ENCODE data around the gene TMEM132A.

TMEM132A gene

GRCh38 chr11:60937144-60937527, 12.9 kb downstream of the TMEM132A start:
- no peak for DNase-seq (ENCODE audit: low read depth)

DNA sequence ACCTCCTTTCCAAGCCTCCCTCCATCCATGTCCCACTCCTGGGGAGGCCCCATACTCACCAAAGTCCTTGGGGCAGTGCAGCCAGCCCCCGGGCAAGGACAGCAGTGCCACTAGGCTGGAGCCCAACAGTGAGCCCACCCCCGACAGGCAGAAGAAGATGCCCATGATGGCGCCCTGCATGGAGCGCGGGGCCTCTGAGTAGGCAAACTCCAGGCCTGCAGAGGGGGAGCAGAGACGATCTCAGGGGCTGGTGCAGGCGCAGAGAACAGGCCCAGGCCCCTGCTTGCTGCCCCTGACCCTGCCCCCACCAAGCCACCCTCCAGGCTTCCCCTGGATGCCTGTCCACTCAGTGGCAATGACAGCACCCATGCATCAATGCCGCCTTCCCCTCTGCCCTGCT, 13.6 kb downstream of the TMEM132A start:
- DNase-seq (ENCODE audit: low read depth), result no peak

DNA sequence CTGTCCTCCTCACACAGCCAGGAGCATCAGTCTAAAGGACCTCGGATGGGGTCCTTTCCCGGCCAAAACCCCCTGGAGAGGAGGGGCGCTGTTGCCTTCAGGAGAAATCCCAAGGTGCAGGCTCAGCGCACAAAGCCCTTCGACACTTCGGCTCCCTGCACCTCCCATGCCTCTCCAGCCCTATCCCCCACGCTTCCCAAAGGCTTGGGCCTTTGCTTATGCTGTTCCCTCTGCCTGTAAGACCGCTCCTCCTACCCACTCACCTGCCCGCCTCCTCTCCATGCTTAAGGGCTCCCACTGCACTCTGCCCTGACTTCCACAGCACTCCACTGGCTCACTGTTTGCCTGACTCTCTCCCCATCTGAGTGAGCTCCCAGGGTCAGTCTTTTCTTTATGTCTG, 14.2 kb downstream of the TMEM132A start:
- no peak for DNase-seq (ENCODE audit: low read depth)

DNA sequence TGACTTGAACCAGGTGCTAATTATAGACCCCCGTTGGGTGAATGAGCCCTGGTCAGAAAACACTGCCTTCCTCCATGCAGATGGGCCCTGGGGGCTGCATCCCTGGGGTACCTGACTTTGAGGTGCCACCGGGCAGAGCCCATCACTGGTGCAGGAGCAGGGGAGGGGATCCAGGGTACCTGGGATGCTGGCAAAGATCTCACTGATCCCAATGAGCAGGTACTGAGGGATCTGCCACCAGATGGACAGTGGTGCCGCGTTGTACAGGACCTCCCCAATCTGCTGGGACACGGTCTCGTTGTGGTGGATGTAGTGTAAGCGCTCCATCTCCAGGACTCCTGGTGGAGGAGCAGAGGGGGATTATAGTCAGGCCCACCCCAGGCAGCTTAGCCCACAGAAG, 15.0 kb downstream of the TMEM132A start:
- DNase-seq (ENCODE audit: low read depth), result no peak

DNA sequence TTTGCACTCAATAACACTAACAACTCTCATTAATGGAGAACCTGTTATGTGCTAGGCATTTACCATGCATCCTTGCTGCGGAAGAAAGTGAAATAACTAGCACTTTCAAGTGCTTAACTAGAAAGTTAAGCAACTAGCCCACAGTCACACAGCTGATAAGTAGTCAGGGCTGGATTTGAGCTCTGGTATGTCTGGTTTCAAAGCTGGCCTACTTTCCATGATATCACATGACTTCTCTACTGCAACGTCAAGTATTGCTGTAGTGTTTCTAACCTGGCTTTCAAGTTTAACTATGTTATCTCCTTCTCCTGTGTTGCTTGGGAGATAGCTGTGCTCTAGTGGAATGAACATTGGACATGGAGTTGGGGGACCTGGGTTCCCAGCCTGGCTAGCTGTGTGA, 15.6 kb downstream of the TMEM132A start:
- DNase-seq (ENCODE audit: low read depth), result peak; percentile 85

GRCh38 chr11:60941371-60942119, 17.3 kb downstream of the TMEM132A start:
- DNase-seq (ENCODE audit: low read depth), result no peak

- no peak for DNase-seq (ENCODE audit: low read depth)
These were observed 18.0 kb downstream of the TMEM132A start for GRCh38 chr11:60942219-60942618.

DNA sequence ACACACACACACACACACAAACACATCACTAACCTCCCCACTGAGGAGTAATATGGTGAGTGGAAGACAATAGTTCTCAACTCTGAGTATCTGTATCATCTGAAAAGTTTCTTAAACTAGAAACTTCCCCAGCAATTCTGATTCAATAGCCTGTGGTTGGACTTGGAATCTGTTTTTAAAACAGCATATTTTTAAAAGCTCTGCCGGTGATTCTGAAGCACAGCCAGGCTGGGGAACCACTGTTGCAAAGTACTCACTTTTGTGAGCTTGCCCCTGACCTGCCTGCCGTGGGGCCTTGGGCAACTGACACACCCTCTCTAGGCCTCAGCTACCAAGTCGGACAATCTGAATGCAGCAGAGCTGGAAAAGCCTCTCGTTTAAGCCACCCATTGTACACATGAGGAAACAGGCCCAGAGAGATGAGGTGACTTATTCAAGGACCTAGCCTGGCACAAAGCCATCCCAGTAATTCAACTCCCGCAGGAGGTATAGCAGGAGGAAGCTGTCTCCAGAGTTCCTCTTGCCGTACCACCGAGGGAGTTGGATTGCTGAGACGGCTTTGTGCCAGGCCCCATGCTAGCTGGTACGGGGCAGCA, 18.8 kb downstream of the TMEM132A start:
- DNase-seq (ENCODE audit: low read depth), result no peak

DNA sequence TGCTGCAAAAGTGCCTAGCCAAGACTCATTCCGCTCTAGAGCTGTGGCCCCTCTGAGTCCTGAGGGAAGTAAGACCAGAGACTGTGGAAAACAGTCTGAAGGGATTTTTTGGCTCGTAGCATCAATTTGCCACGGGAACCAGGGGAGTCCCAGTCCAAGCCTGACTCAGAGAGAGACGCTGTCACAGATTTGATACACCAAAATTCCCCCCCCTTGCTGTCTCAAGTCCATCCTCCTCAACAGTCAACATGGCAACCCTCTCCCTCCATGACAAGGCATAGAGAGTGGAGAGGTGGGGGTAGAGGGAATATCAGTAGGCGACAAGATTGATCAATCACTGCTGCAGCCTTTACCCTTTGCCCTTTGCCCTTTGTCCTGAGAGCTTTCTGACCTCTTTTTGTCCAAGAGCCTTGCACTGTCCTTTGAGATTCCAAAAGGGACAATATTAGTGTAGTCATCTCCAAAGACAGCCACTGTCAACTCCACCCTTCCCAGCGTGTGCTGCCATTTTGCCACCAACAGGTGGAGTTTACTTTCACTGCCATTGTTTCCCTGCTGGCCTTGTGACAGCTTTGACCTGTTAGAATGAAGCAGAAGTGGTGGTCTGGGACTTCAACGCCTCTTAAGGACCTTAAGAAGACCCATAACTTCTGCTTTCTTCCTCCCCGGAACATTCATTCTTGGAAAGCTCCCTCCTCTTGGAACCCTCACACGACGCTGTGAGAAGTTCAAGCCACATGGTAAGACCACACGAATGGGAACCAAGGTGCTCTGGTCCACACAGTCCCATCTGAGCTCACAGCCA, 20.4 kb downstream of the TMEM132A start:
- no peak for DNase-seq (ENCODE audit: low read depth)

GRCh38 chr11:60945295-60945667, 21.0 kb downstream of the TMEM132A start:
- no peak for DNase-seq (ENCODE audit: low read depth)

- no peak for DNase-seq (ENCODE audit: low read depth)
These were observed 22.5 kb downstream of the TMEM132A start for GRCh38 chr11:60946601-60947264.

DNA sequence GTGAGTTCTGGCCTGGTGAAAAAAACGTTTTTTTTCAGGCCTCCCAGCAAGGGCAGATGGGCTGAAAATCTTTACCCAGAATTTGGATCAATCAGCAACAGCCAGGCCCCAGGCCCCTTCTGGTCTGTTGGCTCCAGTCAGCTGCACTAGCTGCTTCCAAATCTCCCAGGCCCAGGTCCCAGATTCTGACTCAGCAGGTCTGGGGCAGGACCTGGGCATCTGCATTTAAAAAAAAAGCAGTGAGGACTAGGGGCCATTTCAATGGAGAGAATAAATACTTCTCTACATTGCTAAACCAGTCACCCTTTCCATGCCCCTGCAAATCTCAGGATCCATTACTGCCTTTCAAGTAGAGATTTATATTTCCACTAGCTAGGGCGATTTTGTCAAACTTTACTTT, 23.4 kb downstream of the TMEM132A start:
- DNase-seq (ENCODE audit: low read depth), result no peak

DNA sequence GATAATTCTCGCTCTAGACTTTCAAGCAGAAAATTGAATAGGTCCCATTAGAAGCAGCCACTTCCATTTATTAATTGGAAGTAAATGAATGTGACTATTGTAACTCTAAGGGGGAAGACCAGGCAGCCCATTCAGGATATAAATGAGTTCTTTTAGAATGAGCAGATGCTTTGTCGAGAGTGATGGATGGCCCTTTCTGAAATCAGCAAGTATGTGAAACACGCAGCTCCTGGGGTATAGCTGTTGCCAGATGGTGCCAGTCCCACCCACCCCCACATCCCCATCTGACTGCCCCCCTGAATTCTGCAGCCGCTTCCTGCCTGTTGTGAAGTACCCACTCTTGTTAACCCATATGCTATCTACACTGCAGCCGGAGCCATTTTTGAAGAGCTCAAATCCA, 24.0 kb downstream of the TMEM132A start:
- no peak for DNase-seq (ENCODE audit: low read depth)

DNA sequence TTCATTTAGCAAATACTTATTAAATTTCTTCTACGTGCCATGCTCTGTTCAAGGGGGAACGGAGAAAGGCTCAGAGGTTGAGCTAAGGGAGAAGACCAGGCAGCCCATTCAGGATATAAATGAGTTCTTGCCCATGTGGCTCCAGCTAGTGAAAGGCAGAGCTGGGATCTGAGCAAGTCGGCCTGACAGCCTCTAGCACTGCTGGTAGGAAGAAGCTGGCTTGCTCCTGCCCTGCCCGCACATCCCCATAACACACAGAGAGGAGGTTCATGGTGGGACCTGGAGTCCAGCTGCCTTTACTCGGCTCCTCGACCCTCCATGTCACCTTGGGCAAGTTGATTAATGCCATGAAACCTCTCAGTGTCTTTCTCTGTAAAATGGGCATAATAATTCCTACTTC, 25.8 kb downstream of the TMEM132A start:
- DNase-seq (ENCODE audit: low read depth), result no peak

- DNase-seq (ENCODE audit: low read depth), result no peak
These were observed 26.8 kb downstream of the TMEM132A start for GRCh38 chr11:60950933-60951605.

GRCh38 chr11:60951606-60951903, 27.3 kb downstream of the TMEM132A start:
- DNase-seq (ENCODE audit: low read depth), result no peak

DNA sequence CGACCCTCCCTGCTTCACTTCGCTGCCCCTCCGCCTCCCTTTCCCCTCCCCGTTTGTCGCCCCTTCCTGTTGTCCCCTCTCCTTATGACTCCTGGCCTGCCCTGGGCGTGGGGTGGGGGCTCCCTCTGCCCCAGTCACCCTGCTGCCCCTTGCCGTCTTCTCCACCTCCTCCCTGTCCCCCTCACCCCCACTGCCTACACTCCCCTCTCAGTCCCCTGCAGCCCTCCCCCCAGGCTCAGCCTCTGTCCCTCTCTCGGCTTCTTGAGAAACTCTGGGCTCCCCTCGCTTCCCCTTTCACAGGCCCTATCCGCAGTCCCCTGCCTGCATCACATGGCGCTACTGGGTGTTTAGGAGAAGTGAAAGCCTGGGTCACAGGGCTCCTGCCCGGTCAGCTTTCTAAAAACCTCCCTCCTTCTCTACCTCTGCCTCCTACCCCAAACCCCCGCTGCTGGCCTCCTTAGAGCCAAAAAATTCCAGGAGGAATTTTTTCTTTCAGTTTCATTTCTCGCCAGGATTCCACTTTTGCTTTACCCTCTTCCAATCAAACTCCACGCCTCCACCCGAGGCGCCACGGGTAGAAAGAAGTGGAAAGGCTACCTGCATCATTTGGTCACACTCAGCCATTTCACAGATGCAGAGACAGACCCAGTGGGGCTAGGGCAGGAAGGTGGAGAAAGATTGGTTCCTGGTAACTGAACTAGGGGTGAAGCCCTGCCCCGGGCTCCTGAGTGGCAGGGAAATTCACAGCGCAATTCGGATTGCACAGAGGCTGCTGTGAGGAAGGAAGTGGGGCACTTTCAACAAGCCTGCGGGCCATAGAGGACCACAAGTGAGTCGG, 27.9 kb downstream of the TMEM132A start, which contains the start of gene SLC15A3:
Gene SLC15A3, minus strand, starts transcription at position 273 of the 838 bp plus-strand sequence. CDS start 625 bp downstream, outside the sequence.
- DNase-seq (ENCODE audit: low read depth), result peak; percentile 47

GRCh38 chr11:60952742-60953170, 28.5 kb downstream of the TMEM132A start:
- DNase-seq (ENCODE audit: low read depth), result no peak

DNA sequence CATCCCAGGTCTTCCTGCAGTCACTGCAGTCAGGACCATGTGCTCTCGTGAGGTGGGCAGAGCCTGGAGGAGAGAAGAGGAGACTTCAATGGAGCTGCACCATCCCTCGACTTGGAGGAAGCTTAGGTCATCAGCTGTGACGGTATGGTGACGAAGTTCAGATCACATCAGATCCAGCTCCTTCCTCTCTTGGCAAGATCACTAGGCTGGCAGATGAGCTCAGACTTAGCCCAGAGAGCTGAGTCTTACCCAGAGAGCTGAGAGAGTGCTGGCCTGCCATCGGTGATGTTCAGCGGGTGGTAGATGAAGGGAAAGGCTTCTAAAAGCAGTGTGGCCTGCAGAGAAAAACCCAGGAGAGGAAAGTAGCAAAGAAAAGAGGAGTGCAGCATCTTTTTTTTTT, 29.5 kb downstream of the TMEM132A start:
- DNase-seq (ENCODE audit: low read depth), result no peak

DNA sequence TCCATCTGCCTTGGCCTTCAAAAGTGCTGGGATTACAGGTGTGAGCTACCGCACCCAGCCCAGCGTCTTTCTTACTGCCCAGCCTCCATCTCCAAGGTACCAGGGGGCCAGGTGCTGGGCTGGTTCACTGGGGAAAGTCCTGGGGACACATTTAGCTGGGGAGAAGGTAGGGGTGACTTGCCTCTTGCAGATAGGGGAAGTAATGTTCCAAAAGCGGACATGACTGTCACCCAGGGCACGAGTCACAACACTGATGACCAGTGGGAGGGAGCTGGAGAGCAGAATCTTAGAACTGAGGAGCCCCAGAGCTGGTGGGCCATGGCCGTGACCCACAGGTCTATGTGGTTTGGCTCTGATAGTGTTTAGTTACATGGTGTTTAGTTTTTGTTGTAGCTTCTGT, 30.2 kb downstream of the TMEM132A start:
- DNase-seq (ENCODE audit: low read depth), result no peak

DNA sequence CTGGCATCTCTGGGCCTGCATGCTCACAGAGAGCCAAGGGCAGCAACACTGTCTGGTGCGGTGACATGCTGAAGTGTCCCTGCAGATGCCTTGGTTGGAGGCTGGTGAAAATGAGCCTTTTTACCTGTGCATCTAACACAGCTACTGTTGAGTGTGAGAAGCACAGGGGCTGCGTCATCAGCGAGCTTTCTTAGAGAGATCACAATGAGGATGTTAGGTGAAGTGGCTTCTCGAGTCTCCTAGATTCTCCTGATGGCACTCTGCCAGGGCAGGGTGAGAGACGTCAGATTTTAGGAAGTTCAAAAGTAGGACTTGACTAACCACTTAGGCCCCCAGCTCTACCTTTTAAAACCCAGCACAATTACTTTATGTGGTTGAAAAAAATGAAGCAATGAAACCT, 31.3 kb downstream of the TMEM132A start:
- no peak for DNase-seq (ENCODE audit: low read depth)
